GM10847 (cell line): ENCODE data around the gene OPN3.

Experiments
- POLR2A ChIP-seq: IDR thresholded peaks from 2 replicates; pipeline ENCODE4 v1.6.1; 2011; ENCODE audit not compliant: insufficient read length; ENCODE audit errors: extremely low read depth

The OPN3 gene

GRCh38 chr1:241640149-241640866, at the start of gene OPN3, which contains the start of gene CHML:
Gene OPN3, minus strand, starts transcription at chr1:241640369. Its CDS starts 115 bp downstream, at chr1:241640254.
Gene CHML, minus strand, starts transcription at chr1:241640369. Its CDS starts 4,603 bp downstream, at chr1:241635766.
- peak; percentile 82 for TF ChIP-seq POLR2A

GRCh38 chr1:241688940-241689368, 48.8 kb upstream of the OPN3 start:
- TF ChIP-seq POLR2A: no peak

- no peak for TF ChIP-seq POLR2A
These were observed 43.9 kb upstream of the OPN3 start for GRCh38 chr1:241684108-241684507.

- TF ChIP-seq POLR2A: no peak
These were observed 42.8 kb upstream of the OPN3 start for GRCh38 chr1:241682921-241683320.

GRCh38 chr1:241679961-241680360, 39.8 kb upstream of the OPN3 start:
- no peak for TF ChIP-seq POLR2A

GRCh38 chr1:241679404-241679803, 39.2 kb upstream of the OPN3 start:
- no peak for TF ChIP-seq POLR2A

GRCh38 chr1:241678536-241678935, 38.4 kb upstream of the OPN3 start:
- no peak for TF ChIP-seq POLR2A

GRCh38 chr1:241677201-241677600, 37.0 kb upstream of the OPN3 start:
- TF ChIP-seq POLR2A: no peak

- no peak for TF ChIP-seq POLR2A
These were observed 35.8 kb upstream of the OPN3 start for GRCh38 chr1:241675983-241676382.

GRCh38 chr1:241674805-241675384, 34.7 kb upstream of the OPN3 start:
- TF ChIP-seq POLR2A: no peak

- TF ChIP-seq POLR2A: no peak
These were observed 32.1 kb upstream of the OPN3 start for GRCh38 chr1:241672301-241672700.

- TF ChIP-seq POLR2A: no peak
These were observed 26.2 kb upstream of the OPN3 start for GRCh38 chr1:241666419-241666818.

- TF ChIP-seq POLR2A: no peak
These were observed 20.3 kb upstream of the OPN3 start for GRCh38 chr1:241660424-241660972.

GRCh38 chr1:241658081-241658793, 18.1 kb upstream of the OPN3 start:
- no peak for TF ChIP-seq POLR2A

GRCh38 chr1:241654641-241655040, 14.5 kb upstream of the OPN3 start:
- no peak for TF ChIP-seq POLR2A

GRCh38 chr1:241654019-241654418, 13.8 kb upstream of the OPN3 start:
- TF ChIP-seq POLR2A: no peak
